Astrocyte of the cerebellum (primary cell): ENCODE data around the gene CFAP91.

ENCODE experiments used
- DNase-seq: peaks from one replicate; pipeline ENCODE4 v3.0.0-alpha.2; 2011; ENCODE audit warnings: low read depth
- H3K4me3 ChIP-seq: 2 replicates; pipeline ENCODE4 v1.5.1; 2011; ENCODE audit warnings: mild to moderate bottlenecking, low read depth, low read length, moderate library complexity
- in situ Hi-C: cut with HindIII; loops from 2 replicates; pipeline ENCODE4 v1.10.0; 2017; ENCODE audit warnings: low sequenced_read_pairs
- TF ChIP-seq, protein P1 (sequence below): IDR thresholded peaks from 2 replicates; pipeline ENCODE4 v1.5.1; 2012; ENCODE audit warnings: low read length, low read depth, moderate library complexity, mild to moderate bottlenecking; ENCODE audit errors: missing control alignments

CFAP91 gene

DNA sequence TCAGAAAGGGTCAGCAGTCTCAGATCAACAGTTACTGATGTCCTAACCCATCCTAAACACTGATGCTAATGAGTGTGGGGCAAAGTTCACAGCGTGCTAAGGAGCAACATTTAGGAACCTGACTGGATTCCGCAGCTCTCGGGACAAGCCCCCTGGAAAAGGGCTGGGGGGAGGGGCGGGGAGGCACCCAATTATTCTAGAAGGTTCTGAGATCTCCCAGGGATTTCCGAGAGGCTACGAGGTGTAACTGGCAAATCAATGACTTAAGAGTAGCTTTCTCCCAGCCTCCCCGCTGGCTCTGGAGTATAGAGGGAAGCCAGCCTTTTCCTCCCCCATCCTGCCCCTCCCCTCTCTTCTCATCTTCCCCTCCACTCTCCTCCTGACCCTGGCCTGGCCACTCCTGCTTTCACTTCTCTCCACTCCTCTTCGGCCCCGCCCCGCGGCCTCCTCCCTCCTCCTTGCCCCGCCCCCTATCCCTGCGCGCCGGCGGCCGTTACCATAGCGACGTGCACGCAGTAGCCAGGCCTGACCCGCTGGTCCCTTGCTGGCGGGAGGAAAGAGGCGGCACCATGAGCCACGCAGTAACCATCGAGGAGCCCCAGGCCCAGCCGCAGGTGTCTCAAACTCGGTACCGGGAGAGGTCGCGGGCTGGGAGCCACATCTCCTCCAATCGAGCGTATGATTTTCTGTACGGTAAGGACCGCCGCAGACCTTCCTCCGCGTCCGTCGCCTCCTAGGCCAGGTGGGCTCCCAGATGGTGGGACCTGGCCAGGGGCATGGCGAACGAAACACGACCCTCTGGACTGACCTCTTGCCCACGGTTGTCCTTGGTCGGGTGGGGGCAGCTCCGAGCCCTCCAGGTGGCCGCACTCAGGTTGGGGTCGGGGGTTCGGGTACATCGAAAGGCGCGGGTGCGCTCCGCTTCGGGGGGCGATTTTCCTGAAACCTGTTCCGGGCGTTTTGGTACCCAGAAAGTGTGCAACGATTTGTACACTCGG, at the start of gene CFAP91:
Gene CFAP91, plus strand, starts transcription at position 493 of the 998 bp plus-strand sequence. Its CDS starts 77 bp downstream, at position 570.
- peak; percentile 64 for DNase-seq
- H3K4me3 ChIP-seq: peak within 1 kb of the TSS; percentile 56
- TF ChIP-seq, protein P1, sequence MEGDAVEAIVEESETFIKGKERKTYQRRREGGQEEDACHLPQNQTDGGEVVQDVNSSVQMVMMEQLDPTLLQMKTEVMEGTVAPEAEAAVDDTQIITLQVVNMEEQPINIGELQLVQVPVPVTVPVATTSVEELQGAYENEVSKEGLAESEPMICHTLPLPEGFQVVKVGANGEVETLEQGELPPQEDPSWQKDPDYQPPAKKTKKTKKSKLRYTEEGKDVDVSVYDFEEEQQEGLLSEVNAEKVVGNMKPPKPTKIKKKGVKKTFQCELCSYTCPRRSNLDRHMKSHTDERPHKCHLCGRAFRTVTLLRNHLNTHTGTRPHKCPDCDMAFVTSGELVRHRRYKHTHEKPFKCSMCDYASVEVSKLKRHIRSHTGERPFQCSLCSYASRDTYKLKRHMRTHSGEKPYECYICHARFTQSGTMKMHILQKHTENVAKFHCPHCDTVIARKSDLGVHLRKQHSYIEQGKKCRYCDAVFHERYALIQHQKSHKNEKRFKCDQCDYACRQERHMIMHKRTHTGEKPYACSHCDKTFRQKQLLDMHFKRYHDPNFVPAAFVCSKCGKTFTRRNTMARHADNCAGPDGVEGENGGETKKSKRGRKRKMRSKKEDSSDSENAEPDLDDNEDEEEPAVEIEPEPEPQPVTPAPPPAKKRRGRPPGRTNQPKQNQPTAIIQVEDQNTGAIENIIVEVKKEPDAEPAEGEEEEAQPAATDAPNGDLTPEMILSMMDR: no peak
- in situ Hi-C loops: no loop called here

DNA sequence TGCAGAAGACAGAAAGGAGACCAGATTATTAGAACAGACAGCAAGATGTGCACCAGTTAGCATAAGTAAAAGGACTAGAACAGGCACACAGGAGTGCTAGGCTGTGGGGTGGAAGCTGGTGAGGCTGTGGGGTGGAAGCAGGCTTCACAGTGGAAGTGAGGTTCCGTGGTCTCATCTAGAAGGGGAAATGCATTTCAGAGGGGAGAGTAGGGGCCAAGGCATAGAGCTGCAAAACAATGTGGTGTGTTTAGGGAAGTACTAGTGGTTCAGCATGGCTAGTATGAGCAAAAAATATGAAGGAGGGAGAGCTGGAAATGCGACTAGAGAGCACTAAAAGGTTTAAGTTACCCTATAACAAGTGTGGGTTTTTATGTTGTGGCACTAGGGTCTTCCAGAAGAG, 48.9 kb upstream of the CFAP91 start:
- DNase-seq: no peak
- H3K4me3 ChIP-seq: no peak overlapping the region
- in situ Hi-C loops: no loop called here
- TF ChIP-seq, protein P1: no peak

DNA sequence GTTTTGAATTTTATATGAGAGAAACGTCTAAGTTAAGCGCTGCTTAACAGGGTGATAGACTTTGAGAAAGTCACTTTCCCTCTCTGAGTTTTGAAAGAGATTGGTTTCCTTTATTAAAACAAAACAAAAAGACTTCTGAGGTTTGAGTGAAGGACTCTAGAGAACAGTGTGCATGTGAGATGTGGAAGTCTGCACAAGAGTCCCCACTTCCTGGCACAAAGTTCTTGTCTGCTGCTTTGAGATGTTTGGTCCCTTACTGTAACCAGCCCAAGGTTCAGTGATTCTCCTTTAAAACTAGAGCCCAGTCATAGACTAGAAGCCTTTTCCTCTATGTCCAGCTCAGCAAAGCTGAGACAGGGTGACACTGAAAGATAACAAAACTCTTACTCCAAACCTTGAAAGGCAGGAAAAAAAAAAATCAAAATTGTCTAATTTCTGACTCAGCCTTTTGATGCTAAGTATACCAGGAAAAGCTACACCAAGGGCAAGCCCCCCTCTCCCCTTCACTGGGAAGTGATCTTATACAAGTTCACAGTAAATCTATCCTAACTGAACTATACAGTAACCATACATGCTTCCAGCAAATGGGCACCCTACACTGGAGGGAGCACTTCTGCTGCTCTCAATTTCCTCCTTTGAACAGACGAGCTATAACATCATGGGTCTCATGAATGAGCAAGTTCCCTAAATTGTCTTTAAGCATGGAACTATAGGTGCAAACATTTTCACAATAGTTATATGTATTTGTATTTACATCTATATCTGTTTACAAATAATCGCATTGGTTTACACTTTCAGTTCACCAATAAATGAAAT, 44.7 kb upstream of the CFAP91 start:
- no peak overlapping the region for H3K4me3 ChIP-seq
- in situ Hi-C loops: no loop called here
- TF ChIP-seq, protein P1: no peak
- no peak for DNase-seq

DNA sequence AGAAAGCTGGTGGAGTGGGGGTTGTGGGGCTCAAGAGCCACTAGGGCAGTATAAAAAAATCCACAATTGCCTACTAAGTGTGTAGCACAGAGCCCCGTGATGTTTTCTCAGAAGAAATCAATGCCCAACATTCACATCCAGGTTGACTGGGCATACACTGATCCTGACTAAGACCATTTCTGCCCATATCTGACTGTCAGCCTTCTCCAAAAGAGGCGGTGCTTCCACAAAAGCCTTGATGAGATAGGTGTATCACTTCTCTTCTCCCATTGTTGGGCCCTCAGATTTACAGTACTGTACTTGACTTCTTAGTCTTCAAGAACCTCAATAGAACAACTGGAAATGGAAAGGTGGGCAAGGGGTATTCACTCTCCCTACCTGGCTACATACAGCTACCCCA, 43.8 kb upstream of the CFAP91 start:
- in situ Hi-C loops: no loop called here
- no peak overlapping the region for H3K4me3 ChIP-seq
- TF ChIP-seq, protein P1: no peak
- DNase-seq: no peak

DNA sequence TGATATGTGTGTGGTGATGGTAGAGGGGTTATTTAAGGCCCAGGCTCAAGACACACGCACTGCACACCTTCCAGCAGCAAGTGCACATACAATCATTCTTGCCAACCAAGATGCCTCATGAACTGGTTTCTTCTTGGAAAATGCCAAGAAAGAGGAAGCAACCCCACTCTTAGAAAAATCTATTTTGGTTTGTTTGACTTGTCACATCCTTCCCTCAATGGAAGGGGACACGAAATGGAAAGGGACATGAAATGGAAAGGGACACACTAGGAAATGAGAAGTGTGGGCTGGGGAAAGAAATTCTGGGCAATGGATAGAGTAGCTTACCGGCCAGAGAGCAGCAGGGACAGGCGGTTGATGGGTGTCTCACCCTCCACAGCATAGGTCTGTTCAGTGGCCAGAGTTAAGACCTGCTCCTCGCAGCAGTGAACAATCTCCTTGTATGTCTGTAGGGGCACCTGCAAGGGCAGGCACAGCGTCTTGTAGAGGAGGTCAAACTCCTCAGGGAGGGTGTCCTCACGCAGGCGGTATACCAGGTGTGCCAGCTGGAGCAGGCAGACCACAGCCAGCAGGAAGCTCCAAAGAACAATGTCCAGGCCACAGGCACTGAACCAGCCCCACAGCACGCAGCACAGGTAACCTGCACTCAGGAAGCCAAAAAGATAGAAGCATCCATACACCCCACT, 43.1 kb upstream of the CFAP91 start:
- in situ Hi-C loops: no loop called here
- DNase-seq: no peak
- TF ChIP-seq, protein P1: no peak
- no peak overlapping the region for H3K4me3 ChIP-seq
